Measurements from ENCODE around the gene PPP1R9B. TPM values are rescaled to one million over a fixed set of nuclear protein-coding genes. Genes with fewer than 3 reads are reported as not detected.

Gene PPP1R9B
- total and polyA plus RNA-seq, 2 donors, result 26.8 to 47.9 TPM

DNA sequence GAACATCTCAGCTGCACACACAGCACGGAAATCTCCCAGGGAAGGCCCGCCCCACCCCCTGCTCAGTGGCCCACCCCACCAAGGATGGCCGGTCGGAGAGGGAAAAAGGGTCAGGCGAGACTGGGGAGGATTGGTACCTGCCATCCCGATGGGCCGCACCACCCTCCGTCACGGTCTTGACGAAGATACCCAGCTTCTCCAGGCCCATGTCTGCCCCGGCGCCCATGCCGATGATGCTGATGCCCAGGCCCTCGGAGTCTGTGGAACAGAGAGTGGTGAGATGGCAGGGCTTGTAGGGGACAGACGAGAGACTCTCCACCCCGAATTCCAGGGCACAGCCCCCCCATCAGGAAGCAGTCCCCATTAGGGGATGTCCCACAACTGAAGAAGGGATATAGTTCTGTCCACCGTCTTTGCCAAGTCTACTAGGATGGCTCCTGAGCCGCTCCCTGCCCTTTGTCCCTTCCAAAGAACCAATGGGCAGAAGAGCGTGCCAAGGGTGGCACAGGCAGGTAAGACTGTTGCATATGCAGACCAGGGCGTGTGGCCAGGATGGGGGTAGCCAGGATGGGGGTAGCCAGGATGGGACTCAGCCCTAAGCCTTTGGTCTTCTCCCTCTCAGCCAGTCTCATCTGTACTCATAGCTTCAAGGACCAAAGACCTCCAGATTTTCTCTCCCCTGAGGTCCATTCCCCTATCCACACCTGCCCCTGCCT lies 6.9 kb downstream of the PPP1R9B start:
- H3K27me3 ChIP-seq (ENCODE audit: control insufficient read depth in 2 of 2, insufficient read depth in 1 of 2, low read length in 1 of 2), result no peaks in the 10 kb centered on the region
- H3K4me3 ChIP-seq (ENCODE audit: low read length in 2 of 2), result no peak overlapping the region
- peaks cover 15 to 37% of the 10 kb centered on the region in 2 donors for H3K4me1 ChIP-seq (ENCODE audit: control insufficient read depth in 2 of 2, insufficient read depth in 2 of 2, low read length in 2 of 2)
- H3K9me3 ChIP-seq (ENCODE audit: control insufficient read depth in 2 of 2, insufficient read depth in 1 of 2, low read length in 1 of 2), result no peaks in the 10 kb centered on the region
- 96% methylated on average over 20 of the region's 20 CpGs for WGBS
- no peak for DNase-seq (ENCODE audit: low read depth in 6 of 9, low spot score in 9 of 9)
- peaks cover 68 to 73% of the 10 kb centered on the region in 2 donors for H3K36me3 ChIP-seq (ENCODE audit: control insufficient read depth in 2 of 2, insufficient read depth in 2 of 2, low read length in 1 of 2)
- H3K27ac ChIP-seq (ENCODE audit: low read depth in 1 of 2, low read length in 1 of 2), result no peak overlapping the region

DNA sequence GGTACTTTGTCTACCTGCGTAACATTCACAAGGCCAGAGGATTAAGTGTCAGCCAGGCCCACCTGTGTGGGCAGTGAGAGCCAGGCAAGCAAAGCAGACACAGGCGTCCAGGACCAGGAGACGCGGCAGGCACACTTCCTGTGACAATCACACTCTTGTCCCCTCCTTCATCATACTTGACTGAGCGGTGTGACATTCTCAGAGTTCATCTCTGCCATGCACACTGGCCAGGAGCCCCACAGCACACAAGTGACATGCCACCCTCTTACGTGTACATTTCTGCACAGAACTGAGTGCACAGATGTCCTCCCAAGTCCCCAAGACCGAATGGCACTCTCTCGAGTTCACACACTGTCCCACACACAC lies 8.7 kb downstream of the PPP1R9B start:
- H3K36me3 ChIP-seq (ENCODE audit: control insufficient read depth in 2 of 2, insufficient read depth in 2 of 2, low read length in 1 of 2), result peaks cover 87 to 92% of the 10 kb centered on the region in 2 donors
- peaks cover 2 to 18% of the 10 kb centered on the region in 2 donors for H3K4me1 ChIP-seq (ENCODE audit: control insufficient read depth in 2 of 2, insufficient read depth in 2 of 2, low read length in 2 of 2)
- H3K27ac ChIP-seq (ENCODE audit: low read depth in 1 of 2, low read length in 1 of 2), result no peak overlapping the region
- 83% methylated on average over 8 of the region's 8 CpGs for WGBS
- DNase-seq (ENCODE audit: low read depth in 6 of 9, low spot score in 9 of 9), result no peak
- H3K27me3 ChIP-seq (ENCODE audit: control insufficient read depth in 2 of 2, insufficient read depth in 1 of 2, low read length in 1 of 2), result no peaks in the 10 kb centered on the region
- no peak overlapping the region for H3K4me3 ChIP-seq (ENCODE audit: low read length in 2 of 2)
- no peaks in the 10 kb centered on the region for H3K9me3 ChIP-seq (ENCODE audit: control insufficient read depth in 2 of 2, insufficient read depth in 1 of 2, low read length in 1 of 2)

DNA sequence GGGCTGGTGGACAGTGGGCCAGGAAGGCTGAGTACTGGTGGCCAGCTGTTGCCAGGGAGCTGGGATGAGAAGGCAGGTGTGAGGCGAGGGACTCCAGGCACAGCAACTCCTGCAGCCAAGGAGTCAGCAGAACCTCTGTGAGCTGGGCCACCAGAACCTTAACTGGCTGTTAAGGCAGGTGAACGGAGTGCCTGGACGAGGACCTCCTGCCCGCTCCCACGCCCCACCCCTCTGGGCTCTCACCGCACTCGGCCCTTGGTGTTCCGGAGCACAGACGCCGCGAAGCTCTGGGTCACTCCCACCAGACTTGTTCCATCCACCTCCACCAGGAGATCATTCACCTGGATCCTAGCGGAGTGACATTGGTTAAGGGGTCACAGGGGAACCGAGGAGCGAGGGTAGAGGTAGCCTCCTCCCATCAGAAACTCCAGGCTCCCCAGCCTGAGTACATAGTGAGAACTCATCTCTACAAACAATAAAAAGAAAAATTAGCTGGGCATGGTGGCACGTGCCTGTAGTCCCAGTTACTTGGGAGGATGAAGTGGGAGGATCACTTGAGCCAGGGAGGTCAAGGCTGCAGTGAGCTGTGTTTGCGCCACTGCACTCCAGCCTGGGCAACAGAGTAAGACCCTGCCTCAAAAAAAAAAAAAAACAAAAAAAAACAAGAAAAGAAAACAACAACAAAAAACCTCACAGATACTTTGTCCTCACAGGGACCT lies 9.3 kb downstream of the PPP1R9B start:
- 96% methylated on average over 16 of the region's 16 CpGs for WGBS
- DNase-seq (ENCODE audit: low read depth in 6 of 9, low spot score in 9 of 9), result no peak

DNA sequence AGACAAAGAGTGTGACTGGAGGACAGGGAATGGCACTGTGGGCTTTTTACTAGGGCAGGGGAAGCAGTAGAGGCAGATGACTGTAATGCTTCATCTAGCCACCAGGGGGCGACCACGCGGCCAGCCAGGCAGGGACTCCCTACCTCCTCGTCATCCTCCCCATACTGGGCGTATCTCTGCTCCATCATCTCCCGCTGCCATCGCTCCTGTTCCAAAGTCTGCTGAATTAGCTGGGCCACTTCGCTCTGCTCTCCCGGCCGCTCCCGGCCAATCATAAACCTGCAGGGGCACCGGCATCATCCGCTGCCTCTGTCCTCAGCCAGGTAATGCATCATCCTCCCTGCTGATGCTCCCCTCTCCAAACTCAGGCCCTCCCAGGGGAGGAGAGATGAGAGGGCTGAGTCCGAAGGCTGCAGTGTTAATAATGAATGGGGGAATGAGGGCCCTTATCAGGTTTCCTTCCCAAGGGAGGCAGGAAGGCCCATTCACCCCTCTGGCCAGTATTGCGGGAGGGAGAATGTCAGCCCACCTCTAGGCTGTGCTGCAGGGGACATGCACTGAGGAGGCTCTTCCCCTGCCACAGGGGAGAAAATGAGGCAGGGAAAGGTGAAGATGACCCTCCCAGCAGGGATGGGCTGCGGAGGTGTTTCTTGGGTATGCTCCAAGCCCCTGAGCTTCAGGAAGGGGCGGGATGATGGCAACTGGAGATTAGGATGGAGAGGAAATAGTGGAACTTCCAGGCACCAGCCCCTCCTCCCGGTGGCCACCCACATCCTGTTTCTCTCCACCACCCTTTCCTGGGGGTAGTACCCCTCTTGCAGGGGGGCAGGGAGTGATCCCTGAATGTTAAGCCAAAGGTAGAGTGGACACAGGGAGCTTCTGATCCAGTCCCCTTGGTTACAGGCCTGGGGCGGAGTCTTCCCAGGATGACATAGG lies 10.3 kb downstream of the PPP1R9B start:
- peak overlapping the region in 1 of 2 donors; percentile 46 for H3K27ac ChIP-seq (ENCODE audit: low read depth in 1 of 2, low read length in 1 of 2)
- H3K4me3 ChIP-seq (ENCODE audit: low read length in 2 of 2), result no peak overlapping the region
- H3K27me3 ChIP-seq (ENCODE audit: control insufficient read depth in 2 of 2, insufficient read depth in 1 of 2, low read length in 1 of 2), result no peaks in the 10 kb centered on the region
- peak in 3 of 9 donors; percentile 58 to 72 (median 63) for DNase-seq (ENCODE audit: low read depth in 6 of 9, low spot score in 9 of 9)
- peaks cover 2 to 13% of the 10 kb centered on the region in 2 donors for H3K4me1 ChIP-seq (ENCODE audit: control insufficient read depth in 2 of 2, insufficient read depth in 2 of 2, low read length in 2 of 2)
- peaks cover 94 to 100% of the 10 kb centered on the region in 2 donors for H3K36me3 ChIP-seq (ENCODE audit: control insufficient read depth in 2 of 2, insufficient read depth in 2 of 2, low read length in 1 of 2)
- WGBS, result 40% methylated on average over 19 of the region's 19 CpGs
- H3K9me3 ChIP-seq (ENCODE audit: control insufficient read depth in 2 of 2, insufficient read depth in 1 of 2, low read length in 1 of 2), result no peaks in the 10 kb centered on the region

More for the DNA sequence above, 9.3 kb downstream of the PPP1R9B start:
- no peaks in the 10 kb centered on the region for H3K27me3 ChIP-seq (ENCODE audit: control insufficient read depth in 2 of 2, insufficient read depth in 1 of 2, low read length in 1 of 2)
- H3K4me1 ChIP-seq (ENCODE audit: control insufficient read depth in 2 of 2, insufficient read depth in 2 of 2, low read length in 2 of 2), result peaks cover 2 to 13% of the 10 kb centered on the region in 2 donors
- peak overlapping the region in 1 of 2 donors; percentile 25 for H3K27ac ChIP-seq (ENCODE audit: low read depth in 1 of 2, low read length in 1 of 2)
- H3K36me3 ChIP-seq (ENCODE audit: control insufficient read depth in 2 of 2, insufficient read depth in 2 of 2, low read length in 1 of 2), result peaks cover 93 to 97% of the 10 kb centered on the region in 2 donors
- H3K4me3 ChIP-seq (ENCODE audit: low read length in 2 of 2), result no peak overlapping the region
- no peaks in the 10 kb centered on the region for H3K9me3 ChIP-seq (ENCODE audit: control insufficient read depth in 2 of 2, insufficient read depth in 1 of 2, low read length in 1 of 2)

DNA sequence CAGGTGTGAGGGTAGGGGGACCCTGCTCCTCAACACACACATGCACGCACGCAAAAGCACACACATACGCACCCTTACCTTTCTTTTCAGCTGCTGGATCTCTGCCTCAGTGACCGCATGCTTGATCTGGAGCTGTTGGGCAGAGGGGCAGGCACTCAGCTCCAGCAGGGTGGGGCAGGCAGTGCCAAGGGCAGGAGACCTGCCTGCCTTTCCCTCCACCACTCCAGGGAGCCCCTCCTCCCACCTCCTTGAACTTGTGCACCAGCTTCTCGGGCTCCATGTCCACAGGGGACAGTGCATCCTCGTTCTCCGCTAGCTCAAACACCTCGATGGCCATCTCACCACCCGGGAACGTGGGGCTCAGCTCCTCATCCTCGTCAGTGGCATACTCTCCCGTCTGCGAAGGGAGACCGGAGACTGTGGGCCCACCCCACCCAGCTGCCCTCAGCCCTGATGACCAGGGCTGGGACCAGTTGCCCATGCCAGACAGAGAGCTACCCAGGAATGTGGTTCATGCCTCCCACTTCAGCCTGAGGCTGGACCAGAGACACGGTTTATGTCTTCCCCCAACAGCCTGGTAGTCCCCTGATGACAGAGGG lies 11.2 kb downstream of the PPP1R9B start:
- DNase-seq (ENCODE audit: low read depth in 6 of 9, low spot score in 9 of 9), result no peak
- peaks cover 2 to 13% of the 10 kb centered on the region in 2 donors for H3K4me1 ChIP-seq (ENCODE audit: control insufficient read depth in 2 of 2, insufficient read depth in 2 of 2, low read length in 2 of 2)
- H3K9me3 ChIP-seq (ENCODE audit: control insufficient read depth in 2 of 2, insufficient read depth in 1 of 2, low read length in 1 of 2), result no peaks in the 10 kb centered on the region
- no peak overlapping the region for H3K27ac ChIP-seq (ENCODE audit: low read depth in 1 of 2, low read length in 1 of 2)
- WGBS, result 93% methylated on average over 15 of the region's 15 CpGs
- no peaks in the 10 kb centered on the region for H3K27me3 ChIP-seq (ENCODE audit: control insufficient read depth in 2 of 2, insufficient read depth in 1 of 2, low read length in 1 of 2)
- H3K36me3 ChIP-seq (ENCODE audit: control insufficient read depth in 2 of 2, insufficient read depth in 2 of 2, low read length in 1 of 2), result peaks cover 92 to 100% of the 10 kb centered on the region in 2 donors
- H3K4me3 ChIP-seq (ENCODE audit: low read length in 2 of 2), result no peak overlapping the region

DNA sequence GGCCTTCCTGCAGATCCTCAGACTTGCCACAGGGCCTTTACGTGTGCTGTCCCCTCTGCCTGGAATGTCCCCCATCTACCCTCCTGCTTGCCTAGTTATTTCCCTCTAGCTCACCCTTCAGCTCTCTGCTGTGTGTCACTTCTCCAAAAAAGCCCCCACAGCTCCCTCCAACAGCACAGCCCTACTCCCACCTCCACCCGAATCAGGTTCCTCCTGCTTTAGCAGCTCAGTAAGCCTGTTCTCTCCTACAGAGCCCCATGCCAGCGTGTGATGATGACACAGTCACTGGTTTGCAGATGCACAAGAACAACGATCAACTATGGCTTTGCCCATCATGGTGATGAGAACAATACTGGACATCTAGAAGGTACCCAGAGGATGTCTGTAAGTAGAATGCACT lies 13.4 kb downstream of the PPP1R9B start:
- no peak for DNase-seq (ENCODE audit: low read depth in 6 of 9, low spot score in 9 of 9)
- peaks cover 2 to 13% of the 10 kb centered on the region in 2 donors for H3K4me1 ChIP-seq (ENCODE audit: control insufficient read depth in 2 of 2, insufficient read depth in 2 of 2, low read length in 2 of 2)

DNA sequence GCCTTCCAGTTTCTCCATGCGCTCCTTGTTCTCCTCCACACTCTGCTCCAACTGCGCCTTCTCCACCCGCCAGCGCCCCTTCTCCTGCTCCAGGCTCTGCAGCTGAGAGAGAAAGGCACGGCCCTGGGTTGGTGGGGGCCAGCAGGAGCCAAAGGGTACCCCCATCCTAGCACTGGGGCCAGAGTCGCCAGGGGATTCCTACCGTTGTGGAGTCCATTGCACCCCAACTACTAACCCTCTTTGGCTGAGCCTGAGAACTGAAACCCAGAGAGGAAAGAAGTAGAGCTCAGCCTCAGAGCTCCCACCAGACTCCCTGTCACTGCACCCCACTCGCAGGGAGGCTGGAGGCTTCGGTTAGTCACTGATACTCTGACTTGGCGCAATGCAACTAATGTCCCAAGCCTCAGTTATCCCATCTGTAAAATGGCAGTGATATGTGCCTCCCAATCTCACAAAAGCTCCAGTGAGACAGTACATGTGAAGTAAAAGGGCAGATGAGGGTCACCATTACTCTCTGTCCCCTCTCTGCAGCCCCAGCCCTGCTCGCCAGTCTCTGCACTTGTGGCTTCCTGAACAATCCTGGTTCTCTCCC lies 14.3 kb downstream of the PPP1R9B start:
- Histone ChIP-seq H3K27ac (ENCODE audit: low read depth in 1 of 2, low read length in 1 of 2) (no peak overlapping the region), H3K27me3 (ENCODE audit: control insufficient read depth in 2 of 2, insufficient read depth in 1 of 2, low read length in 1 of 2) (peaks cover 7 to 10% of the 10 kb centered on the region in 2 donors), H3K4me1 (ENCODE audit: control insufficient read depth in 2 of 2, insufficient read depth in 2 of 2, low read length in 2 of 2) (peaks cover 2 to 13% of the 10 kb centered on the region in 2 donors), H3K36me3 (ENCODE audit: control insufficient read depth in 2 of 2, insufficient read depth in 2 of 2, low read length in 1 of 2) (peaks cover 68 to 71% of the 10 kb centered on the region in 2 donors), H3K4me3 (ENCODE audit: low read length in 2 of 2) (no peak overlapping the region), H3K9me3 (ENCODE audit: control insufficient read depth in 2 of 2, insufficient read depth in 1 of 2, low read length in 1 of 2) (no peaks in the 10 kb centered on the region)
- DNase-seq (ENCODE audit: low read depth in 6 of 9, low spot score in 9 of 9), result no peak
- 97% methylated on average over 11 of the region's 11 CpGs for WGBS

More for the DNA sequence above, 13.4 kb downstream of the PPP1R9B start:
- no peaks in the 10 kb centered on the region for H3K9me3 ChIP-seq (ENCODE audit: control insufficient read depth in 2 of 2, insufficient read depth in 1 of 2, low read length in 1 of 2)
- no peak overlapping the region for H3K4me3 ChIP-seq (ENCODE audit: low read length in 2 of 2)
- H3K27ac ChIP-seq (ENCODE audit: low read depth in 1 of 2, low read length in 1 of 2), result no peak overlapping the region
- H3K36me3 ChIP-seq (ENCODE audit: control insufficient read depth in 2 of 2, insufficient read depth in 2 of 2, low read length in 1 of 2), result peaks cover 76 to 80% of the 10 kb centered on the region in 2 donors
- WGBS, result 99% methylated on average over 4 of the region's 4 CpGs
- H3K27me3 ChIP-seq (ENCODE audit: control insufficient read depth in 2 of 2, insufficient read depth in 1 of 2, low read length in 1 of 2), result peaks cover 1 to 3% of the 10 kb centered on the region in 2 donors

DNA sequence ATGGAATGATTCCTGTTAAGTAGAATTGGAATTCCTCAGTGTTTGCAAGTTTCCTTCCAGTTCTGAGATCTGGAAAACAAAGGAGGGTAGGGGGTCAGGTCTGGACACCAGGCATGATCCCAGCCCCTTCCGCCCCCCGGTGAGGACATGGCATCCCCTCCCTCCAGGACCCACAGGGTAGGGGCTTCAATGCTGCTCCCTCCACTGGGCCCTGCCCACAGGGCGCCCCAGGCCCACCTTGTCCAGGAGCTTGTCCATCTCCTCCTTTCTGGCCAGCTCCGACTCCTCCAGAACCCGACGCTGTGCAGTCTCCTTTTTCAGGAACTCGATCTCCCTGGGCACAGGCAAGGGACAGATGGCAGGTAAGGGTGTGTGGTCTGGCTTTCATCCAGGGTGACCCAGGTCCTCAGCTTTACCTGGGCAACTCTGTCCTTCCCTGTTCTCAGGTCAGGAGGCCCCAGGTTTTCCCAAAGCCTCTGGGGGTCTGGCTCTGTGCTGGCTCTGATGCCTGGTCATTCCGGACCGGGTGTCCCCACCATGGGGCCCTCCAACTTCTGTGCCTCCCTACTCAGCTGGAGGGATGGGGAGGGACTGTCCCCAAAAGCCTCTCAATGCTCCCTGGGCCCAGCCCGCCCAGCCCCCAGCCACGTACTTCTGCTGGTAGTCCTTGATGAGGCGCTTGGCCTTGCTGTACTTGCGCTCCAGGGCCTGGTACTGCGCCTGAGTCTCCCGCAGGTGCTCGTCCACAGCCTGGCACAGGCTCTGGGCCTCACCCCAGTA lies 15.0 kb downstream of the PPP1R9B start:
- no peaks in the 10 kb centered on the region for H3K9me3 ChIP-seq (ENCODE audit: control insufficient read depth in 2 of 2, insufficient read depth in 1 of 2, low read length in 1 of 2)
- H3K4me1 ChIP-seq (ENCODE audit: control insufficient read depth in 2 of 2, insufficient read depth in 2 of 2, low read length in 2 of 2), result peaks cover 0 to 10% of the 10 kb centered on the region in 2 donors
- no peak overlapping the region for H3K27ac ChIP-seq (ENCODE audit: low read depth in 1 of 2, low read length in 1 of 2)
- H3K27me3 ChIP-seq (ENCODE audit: control insufficient read depth in 2 of 2, insufficient read depth in 1 of 2, low read length in 1 of 2), result peaks cover 8 to 17% of the 10 kb centered on the region in 2 donors
- DNase-seq (ENCODE audit: low read depth in 6 of 9, low spot score in 9 of 9), result no peak
- H3K36me3 ChIP-seq (ENCODE audit: control insufficient read depth in 2 of 2, insufficient read depth in 2 of 2, low read length in 1 of 2), result peaks cover 61 to 65% of the 10 kb centered on the region in 2 donors
- no peak overlapping the region for H3K4me3 ChIP-seq (ENCODE audit: low read length in 2 of 2)
- 96% methylated on average over 16 of the region's 16 CpGs for WGBS
